ENCODE data around the gene TTK. TPM values are rescaled to one million over a fixed set of nuclear protein-coding genes. Genes with fewer than 3 reads are reported as not detected.

The TTK gene
- total and polyA plus RNA-seq, 2 experiments from 2014 or later, result 50.7 to 79.6 TPM

- H3K79me2 ChIP-seq (replicated peaks; ENCODE audit: insufficient read depth), result no peaks in the 10 kb centered on the region
- H3F3A ChIP-seq (replicated peaks; ENCODE audit: low read depth), result no peaks in the 10 kb centered on the region
- H3K4me3 Mint-ChIP-seq, result no peak overlapping the region
- no peaks in the 10 kb centered on the region for H4K20me1 ChIP-seq (replicated peaks; ENCODE audit: insufficient read depth)
- no peaks in the 10 kb centered on the region for H3K4me1 Mint-ChIP-seq
- H3K4me1 ChIP-seq (ENCODE audit: insufficient read depth), result no peaks in the 10 kb centered on the region
- H3K9me3 Mint-ChIP-seq, result peaks cover 43% of the 10 kb centered on the region
- H3K9me2 ChIP-seq (ENCODE audit: insufficient read depth), result no peaks in the 10 kb centered on the region
- peaks cover 4% of the 10 kb centered on the region for H3K27me3 Mint-ChIP-seq (ENCODE audit: insufficient read depth, low read depth, poor library complexity)
- H3K27ac ChIP-seq (ENCODE audit: low read depth), result no peak overlapping the region
- no peak overlapping the region for H3K27ac Mint-ChIP-seq
- H3K4me2 ChIP-seq, result no peak overlapping the region
- no peaks in the 10 kb centered on the region for H3K27me3 ChIP-seq (ENCODE audit: insufficient read depth)
- no peak for TF ChIP-seq ETS1 (IDR thresholded peaks at IDR 0.05)
- no peak for TF ChIP-seq EZH2phosphoT487 (IDR thresholded peaks at IDR 0.05; ENCODE audit: unreplicated experiment)
- no peak for TF ChIP-seq CTCF (conservative IDR thresholded peaks at IDR 0.05; ENCODE audit: low read depth in 2 of 2)
- no peak for TF ChIP-seq ZNF462 (CRISPR knock-in tag; IDR thresholded peaks at IDR 0.05)
- no peak for TF ChIP-seq NANOG (IDR thresholded peaks at IDR 0.05; ENCODE audit: borderline replicate concordance)
- no peak for TF ChIP-seq REST (IDR thresholded peaks at IDR 0.05; ENCODE audit: unreplicated experiment)
- H2AFZ ChIP-seq, result no peak overlapping the region
- no peak for DNase-seq (ENCODE audit: low spot score)
- ATAC-seq, result no peak
- no peak overlapping the region for H3K4me3 ChIP-seq
- peaks cover 16% of the 10 kb centered on the region; the same call in 2 of the 3 replicates for H3K36me3 Mint-ChIP-seq (ENCODE audit: low read depth)
- no peaks in the 10 kb centered on the region for H3K36me3 ChIP-seq (ENCODE audit: insufficient read depth)
Measured at GRCh38 chr6:79967178-79967577, 37.3 kb upstream of the TTK start.
